Stimulated activated CD8-positive, alpha-beta memory T cell treated with anti-CD3 and anti-CD28 coated beads, Interleukin-15, amount 100 ng/mL, for 48 hours (primary cell): ENCODE results near the gene KIAA1671.

ENCODE experiments used
- DNase-seq, 2 donors: peaks; one replicate each; pipeline ENCODE4 v3.0.0-alpha.2; 2020; ENCODE audit warnings: low read depth in 2 of 2

Gene KIAA1671

GRCh38 chr22:25146307-25146706 is 193.8 kb downstream of the KIAA1671 start:
- no peak for DNase-seq

- no peak for DNase-seq
Measured at GRCh38 chr22:25146906-25147641, 194.6 kb downstream of the KIAA1671 start.

GRCh38 chr22:25147642-25147928 is 195.1 kb downstream of the KIAA1671 start:
- no peak for DNase-seq

GRCh38 chr22:25148149-25148691 is 195.7 kb downstream of the KIAA1671 start:
- DNase-seq, result no peak

GRCh38 chr22:25149014-25149413 is 196.5 kb downstream of the KIAA1671 start:
- DNase-seq, result no peak

GRCh38 chr22:25153961-25154666 is 201.6 kb downstream of the KIAA1671 start:
- no peak for DNase-seq

GRCh38 chr22:25154667-25154999 is 202.1 kb downstream of the KIAA1671 start:
- no peak for DNase-seq

- DNase-seq, result no peak
Measured at GRCh38 chr22:25156736-25157135, 204.2 kb downstream of the KIAA1671 start.

GRCh38 chr22:25159028-25159427 is 206.5 kb downstream of the KIAA1671 start:
- no peak for DNase-seq

- no peak for DNase-seq
Measured at GRCh38 chr22:25160120-25160996, 207.8 kb downstream of the KIAA1671 start.

- DNase-seq, result peak; percentile 10 to 15
Measured at GRCh38 chr22:25161017-25161915, 208.8 kb downstream of the KIAA1671 start.

GRCh38 chr22:25161916-25162530 is 209.5 kb downstream of the KIAA1671 start:
- DNase-seq, result no peak

- DNase-seq, result no peak
Measured at GRCh38 chr22:25162561-25162960, 210.0 kb downstream of the KIAA1671 start.

- DNase-seq, result no peak
Measured at GRCh38 chr22:25165785-25166184, 213.3 kb downstream of the KIAA1671 start.

GRCh38 chr22:25166266-25167040 is 213.9 kb downstream of the KIAA1671 start:
- DNase-seq, result no peak

GRCh38 chr22:25167082-25167481 is 214.6 kb downstream of the KIAA1671 start:
- DNase-seq, result no peak

GRCh38 chr22:25167834-25168601 is 215.5 kb downstream of the KIAA1671 start:
- DNase-seq, result no peak

- DNase-seq, result no peak
Measured at GRCh38 chr22:25169278-25170031, 216.9 kb downstream of the KIAA1671 start.
